NOMO-1 (cell line): ENCODE data around the gene TRIM22.

ENCODE experiments used
- DNase-seq, 2 experiments: peaks; one replicate each; lab custom pipeline; 2025; ENCODE audit not compliant: unreplicated experiment in 2 of 2; lab: John Stamatoyannopoulos, UW

TRIM22 gene

DNA sequence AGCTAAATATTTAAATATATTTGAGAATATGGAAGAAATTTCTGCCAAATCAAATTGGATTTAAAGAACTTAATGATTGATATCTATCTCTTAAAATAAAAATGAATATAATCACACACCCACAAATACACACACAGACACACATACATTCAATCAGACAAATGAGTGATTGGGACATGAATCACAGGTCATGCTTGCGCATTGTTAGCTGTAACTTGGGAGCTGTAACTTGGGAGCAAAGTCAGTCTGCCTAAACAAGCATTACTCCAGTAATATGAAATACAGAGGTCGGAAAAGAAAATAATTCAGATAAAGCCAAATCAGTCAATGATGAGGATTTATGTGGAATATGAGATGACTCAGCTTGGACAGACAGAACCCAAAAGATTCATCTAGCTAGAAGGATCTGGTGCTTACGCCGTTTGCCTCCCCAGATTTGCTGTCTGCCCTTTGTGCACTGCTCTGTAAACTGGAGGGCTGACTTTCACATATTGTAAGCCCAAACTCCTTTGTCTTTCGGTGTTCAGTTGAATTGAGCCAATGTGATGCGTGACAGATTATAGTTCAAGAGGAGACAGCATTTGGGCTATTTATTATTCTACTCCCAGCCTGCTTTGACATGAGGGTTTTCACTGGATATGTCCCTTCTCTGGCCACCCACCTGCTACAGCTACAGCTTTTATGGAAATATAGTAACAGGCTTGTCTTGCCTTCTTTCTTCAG, 48.2 kb downstream of the TRIM22 start:
- no peak for DNase-seq

DNA sequence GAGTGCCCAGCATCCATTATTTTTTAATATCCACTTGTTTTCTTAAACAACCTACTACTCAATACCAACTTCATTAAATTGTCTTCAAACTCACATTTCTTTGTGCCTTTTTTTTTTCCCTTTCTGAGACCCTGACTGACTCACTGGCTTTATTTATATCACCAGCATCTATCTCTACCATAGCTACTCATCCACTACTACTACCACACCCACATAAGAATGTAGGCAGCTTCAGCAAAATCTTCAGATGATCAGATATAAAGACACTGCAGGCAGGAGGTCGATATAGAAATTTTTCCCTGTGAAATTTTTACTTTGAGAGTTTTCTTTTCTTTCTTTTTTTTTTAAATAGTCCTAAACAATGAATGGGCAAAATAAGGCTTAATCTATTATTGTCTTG, 48.8 kb downstream of the TRIM22 start:
- DNase-seq = no peak

- DNase-seq = no peak
Observed at GRCh38 chr11:5746614-5747013, 57.0 kb downstream of the TRIM22 start.

GRCh38 chr11:5749836-5750235, 60.2 kb downstream of the TRIM22 start:
- no peak for DNase-seq

- no peak for DNase-seq
Observed at GRCh38 chr11:5753943-5754342, 64.4 kb downstream of the TRIM22 start, which contains the start of gene OR52N4. TSS of gene OR52N4 (plus strand) at chr11:5754243. CDS start at chr11:5754741, 498 bp downstream.
